ENCODE results near the gene ROR1.

ROR1 gene

DNA sequence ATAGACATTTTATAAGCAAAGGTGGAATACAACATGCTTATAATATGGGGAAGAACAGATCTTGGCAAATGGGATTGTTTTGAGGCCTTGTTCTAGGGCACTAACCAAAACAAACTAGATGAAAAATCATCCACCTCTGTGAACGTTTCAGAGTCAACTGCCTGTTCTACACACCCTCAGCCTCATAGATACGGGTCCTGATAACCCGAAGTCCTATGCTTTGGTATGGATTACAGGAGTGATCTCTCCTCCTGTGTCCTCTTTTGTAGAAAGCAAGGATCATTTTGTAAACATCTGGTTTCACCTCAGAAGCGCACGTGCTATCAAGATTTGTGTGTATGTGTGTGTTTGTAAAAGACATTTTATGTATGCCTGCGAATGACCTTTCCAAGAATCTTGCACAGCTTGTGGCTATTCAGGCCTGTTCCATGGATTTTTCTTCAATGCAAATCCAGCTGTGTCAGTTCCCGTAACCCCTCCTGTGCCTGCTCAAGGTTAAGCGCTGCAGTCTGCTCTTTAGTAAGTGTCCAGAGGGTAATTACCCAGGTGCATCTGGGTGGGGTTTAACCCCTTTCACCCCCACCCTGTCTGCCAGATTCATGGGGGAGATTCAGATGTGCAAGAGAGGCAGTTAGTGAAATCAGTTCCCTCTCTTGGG is 132.4 kb downstream of the ROR1 start:
- TF ChIP-seq, protein P1, sequence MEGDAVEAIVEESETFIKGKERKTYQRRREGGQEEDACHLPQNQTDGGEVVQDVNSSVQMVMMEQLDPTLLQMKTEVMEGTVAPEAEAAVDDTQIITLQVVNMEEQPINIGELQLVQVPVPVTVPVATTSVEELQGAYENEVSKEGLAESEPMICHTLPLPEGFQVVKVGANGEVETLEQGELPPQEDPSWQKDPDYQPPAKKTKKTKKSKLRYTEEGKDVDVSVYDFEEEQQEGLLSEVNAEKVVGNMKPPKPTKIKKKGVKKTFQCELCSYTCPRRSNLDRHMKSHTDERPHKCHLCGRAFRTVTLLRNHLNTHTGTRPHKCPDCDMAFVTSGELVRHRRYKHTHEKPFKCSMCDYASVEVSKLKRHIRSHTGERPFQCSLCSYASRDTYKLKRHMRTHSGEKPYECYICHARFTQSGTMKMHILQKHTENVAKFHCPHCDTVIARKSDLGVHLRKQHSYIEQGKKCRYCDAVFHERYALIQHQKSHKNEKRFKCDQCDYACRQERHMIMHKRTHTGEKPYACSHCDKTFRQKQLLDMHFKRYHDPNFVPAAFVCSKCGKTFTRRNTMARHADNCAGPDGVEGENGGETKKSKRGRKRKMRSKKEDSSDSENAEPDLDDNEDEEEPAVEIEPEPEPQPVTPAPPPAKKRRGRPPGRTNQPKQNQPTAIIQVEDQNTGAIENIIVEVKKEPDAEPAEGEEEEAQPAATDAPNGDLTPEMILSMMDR (IDR thresholded peaks at IDR 0.05), result no peak
- no peaks in the 10 kb centered on the region for H3K4me1 ChIP-seq (ENCODE audit: control insufficient read depth in 1 of 2, insufficient read depth in 1 of 2, low read depth in 1 of 2, low read length in 1 of 2)
- no peak overlapping the region for H3K27ac ChIP-seq
- H3K9me3 ChIP-seq, result no peaks in the 10 kb centered on the region
- H3K36me3 ChIP-seq, result no peaks in the 10 kb centered on the region
- H3K27me3 ChIP-seq, result no peaks in the 10 kb centered on the region
- H3K4me3 ChIP-seq (ENCODE audit: low read depth in 1 of 2, low read length in 1 of 2), result no peak overlapping the region

- H3K4me3 ChIP-seq (ENCODE audit: low read depth in 1 of 2, low read length in 1 of 2), result no peak overlapping the region
- no peaks in the 10 kb centered on the region for H3K4me1 ChIP-seq (ENCODE audit: control insufficient read depth in 1 of 2, insufficient read depth in 1 of 2, low read depth in 1 of 2, low read length in 1 of 2)
- no peaks in the 10 kb centered on the region for H3K36me3 ChIP-seq
- TF ChIP-seq, protein P1 (IDR thresholded peaks at IDR 0.05), result no peak
- H3K9me3 ChIP-seq, result no peaks in the 10 kb centered on the region
- no peaks in the 10 kb centered on the region for H3K27me3 ChIP-seq
- H3K27ac ChIP-seq, result no peak overlapping the region
These were observed 133.2 kb downstream of the ROR1 start for GRCh38 chr1:63907051-63907450.

- TF ChIP-seq, protein P1 (IDR thresholded peaks at IDR 0.05), result no peak
- Histone ChIP-seq H3K27me3 (peaks cover 5% of the 10 kb centered on the region), H3K9me3 (no peaks in the 10 kb centered on the region)
These were observed 134.2 kb downstream of the ROR1 start for GRCh38 chr1:63908016-63908415.

DNA sequence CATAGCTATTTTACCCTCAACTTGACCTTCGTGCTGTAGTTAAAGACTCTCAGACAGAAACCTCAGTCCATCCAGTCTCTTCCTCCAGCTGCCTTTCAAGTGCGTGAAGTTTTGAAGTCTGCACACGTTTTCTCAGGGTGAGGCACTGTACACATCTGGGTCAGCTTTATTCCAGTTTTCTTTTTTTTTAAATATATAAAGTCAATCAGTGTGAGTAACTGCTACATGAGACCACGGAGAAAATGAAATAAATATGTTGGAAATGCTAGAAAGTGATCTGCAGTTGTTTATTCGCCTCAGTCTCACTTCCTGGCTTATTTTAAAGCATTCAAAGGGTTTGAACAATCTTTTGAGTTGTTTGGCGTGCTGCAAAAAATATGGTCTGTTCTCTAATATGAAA is 135.7 kb downstream of the ROR1 start:
- no peaks in the 10 kb centered on the region for H3K4me1 ChIP-seq (ENCODE audit: control insufficient read depth in 1 of 2, insufficient read depth in 1 of 2, low read depth in 1 of 2, low read length in 1 of 2)
- no peaks in the 10 kb centered on the region for H3K9me3 ChIP-seq
- H3K27me3 ChIP-seq, result peaks cover 15% of the 10 kb centered on the region
- H3K36me3 ChIP-seq, result no peaks in the 10 kb centered on the region
- TF ChIP-seq, protein P1 (IDR thresholded peaks at IDR 0.05), result no peak
- no peak overlapping the region for H3K4me3 ChIP-seq (ENCODE audit: low read depth in 1 of 2, low read length in 1 of 2)
- H3K27ac ChIP-seq, result no peak overlapping the region

More at GRCh38 chr1:63908016-63908415, 134.2 kb downstream of the ROR1 start:
- H3K36me3 ChIP-seq, result no peaks in the 10 kb centered on the region
- no peaks in the 10 kb centered on the region for H3K4me1 ChIP-seq (ENCODE audit: control insufficient read depth in 1 of 2, insufficient read depth in 1 of 2, low read depth in 1 of 2, low read length in 1 of 2)
- no peak overlapping the region for H3K27ac ChIP-seq
- no peak overlapping the region for H3K4me3 ChIP-seq (ENCODE audit: low read depth in 1 of 2, low read length in 1 of 2)

GRCh38 chr1:63911049-63911448 is 137.2 kb downstream of the ROR1 start:
- Histone ChIP-seq H3K9me3 (no peaks in the 10 kb centered on the region), H3K27me3 (peaks cover 15% of the 10 kb centered on the region), H3K36me3 (no peaks in the 10 kb centered on the region), H3K27ac (no peak overlapping the region), H3K4me1 (ENCODE audit: control insufficient read depth in 1 of 2, insufficient read depth in 1 of 2, low read depth in 1 of 2, low read length in 1 of 2) (no peaks in the 10 kb centered on the region), H3K4me3 (ENCODE audit: low read depth in 1 of 2, low read length in 1 of 2) (no peak overlapping the region)
- TF ChIP-seq, protein P1 (IDR thresholded peaks at IDR 0.05), result no peak

All from neutrophil (primary cell).